ENCODE data around the gene ENOPH1.

GRCh38 chr4:82428526-82428968 is 1.8 kb upstream of the ENOPH1 start:
- TF ChIP-seq GATA2 (IDR thresholded peaks at IDR 0.05; ENCODE audit: low read depth, low read length) (no peak), GATA3 (IDR thresholded peaks at IDR 0.05; ENCODE audit: low read depth, low read length) (no peak)

All from SH-SY5Y (cell line).